ENCODE measurements around the gene CAMTA1.

The CAMTA1 gene

DNA sequence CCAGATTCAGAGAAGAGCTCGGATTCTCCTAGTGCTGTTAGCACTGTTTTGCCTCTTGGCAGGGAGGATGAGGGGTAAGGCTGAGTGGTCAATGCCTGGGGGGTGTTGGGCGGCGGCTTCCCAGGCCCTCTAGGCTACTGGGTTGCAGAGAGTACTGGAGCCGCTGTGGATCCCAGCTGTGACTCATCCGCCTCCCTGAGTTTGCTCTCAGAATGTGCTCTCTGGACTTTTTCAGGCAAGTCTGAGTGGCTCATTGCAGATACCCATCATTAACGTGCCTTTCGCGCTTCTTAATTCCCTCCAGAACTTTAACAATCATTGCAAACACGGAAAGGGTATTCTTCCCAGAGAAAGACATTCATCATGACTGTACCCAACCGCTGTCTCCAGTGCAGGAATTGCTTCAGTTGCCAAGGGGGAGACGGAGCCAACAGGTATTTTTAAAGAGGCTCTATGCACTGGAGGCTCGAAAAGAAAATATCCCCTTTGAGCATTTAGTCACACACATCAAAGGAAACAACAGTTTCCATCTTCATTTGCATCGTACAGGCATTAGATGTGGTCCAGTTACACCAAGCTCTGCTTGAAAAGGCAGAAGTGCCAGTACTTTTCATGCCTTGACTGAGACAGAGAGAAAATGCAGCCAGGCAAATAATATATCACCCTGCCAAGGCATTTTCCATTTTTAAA, 14.4 kb upstream of the CAMTA1 start:
- H3K4me3 ChIP-seq (ENCODE audit: control insufficient read depth, low read depth, low read length): no peak overlapping the region
- no peak for DNase-seq (ENCODE audit: low read depth)
- TF ChIP-seq, protein P1, sequence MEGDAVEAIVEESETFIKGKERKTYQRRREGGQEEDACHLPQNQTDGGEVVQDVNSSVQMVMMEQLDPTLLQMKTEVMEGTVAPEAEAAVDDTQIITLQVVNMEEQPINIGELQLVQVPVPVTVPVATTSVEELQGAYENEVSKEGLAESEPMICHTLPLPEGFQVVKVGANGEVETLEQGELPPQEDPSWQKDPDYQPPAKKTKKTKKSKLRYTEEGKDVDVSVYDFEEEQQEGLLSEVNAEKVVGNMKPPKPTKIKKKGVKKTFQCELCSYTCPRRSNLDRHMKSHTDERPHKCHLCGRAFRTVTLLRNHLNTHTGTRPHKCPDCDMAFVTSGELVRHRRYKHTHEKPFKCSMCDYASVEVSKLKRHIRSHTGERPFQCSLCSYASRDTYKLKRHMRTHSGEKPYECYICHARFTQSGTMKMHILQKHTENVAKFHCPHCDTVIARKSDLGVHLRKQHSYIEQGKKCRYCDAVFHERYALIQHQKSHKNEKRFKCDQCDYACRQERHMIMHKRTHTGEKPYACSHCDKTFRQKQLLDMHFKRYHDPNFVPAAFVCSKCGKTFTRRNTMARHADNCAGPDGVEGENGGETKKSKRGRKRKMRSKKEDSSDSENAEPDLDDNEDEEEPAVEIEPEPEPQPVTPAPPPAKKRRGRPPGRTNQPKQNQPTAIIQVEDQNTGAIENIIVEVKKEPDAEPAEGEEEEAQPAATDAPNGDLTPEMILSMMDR (IDR thresholded peaks at IDR 0.05; ENCODE audit: control insufficient read depth, insufficient read depth, low read depth, low read length, missing control alignments): no peak

DNA sequence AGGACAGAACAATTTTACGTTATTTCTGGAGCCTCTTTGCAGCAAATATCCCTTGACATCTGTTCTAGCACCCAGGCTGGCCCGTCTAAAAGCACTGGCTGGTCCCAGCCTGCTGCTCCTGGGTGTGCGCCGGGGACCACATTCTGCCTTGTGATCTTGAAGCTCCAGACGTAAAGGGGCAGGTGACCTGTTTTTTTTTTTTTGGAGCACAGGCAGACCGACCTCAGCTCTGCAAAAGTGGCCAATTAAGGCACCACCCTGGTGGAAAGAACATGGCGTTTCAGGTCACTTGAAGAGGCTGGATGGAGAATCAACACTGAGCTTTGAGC, 13.8 kb upstream of the CAMTA1 start:
- no peak for DNase-seq (ENCODE audit: low read depth)
- TF ChIP-seq, protein P1 (IDR thresholded peaks at IDR 0.05; ENCODE audit: control insufficient read depth, insufficient read depth, low read depth, low read length, missing control alignments): no peak
- no peak overlapping the region for H3K4me3 ChIP-seq (ENCODE audit: control insufficient read depth, low read depth, low read length)

DNA sequence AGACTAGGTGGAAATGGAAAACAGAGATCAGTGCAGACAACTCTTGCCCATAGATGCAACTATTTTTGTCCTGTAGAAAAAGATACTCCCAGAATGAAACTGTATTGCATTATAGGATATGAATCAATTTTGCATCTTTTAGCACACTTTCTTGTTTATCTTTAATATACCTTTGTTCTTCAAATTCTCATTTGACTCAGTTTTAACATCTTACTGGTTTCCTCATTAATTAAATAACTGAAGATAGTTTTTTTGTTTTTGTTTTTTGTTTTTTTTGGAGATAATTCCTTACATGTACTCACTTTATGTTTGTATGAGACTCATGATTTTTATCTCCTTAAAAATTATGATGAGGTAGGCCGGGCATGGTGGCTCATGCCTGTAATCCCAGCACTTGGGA, 10.9 kb upstream of the CAMTA1 start:
- DNase-seq (ENCODE audit: low read depth): no peak

DNA sequence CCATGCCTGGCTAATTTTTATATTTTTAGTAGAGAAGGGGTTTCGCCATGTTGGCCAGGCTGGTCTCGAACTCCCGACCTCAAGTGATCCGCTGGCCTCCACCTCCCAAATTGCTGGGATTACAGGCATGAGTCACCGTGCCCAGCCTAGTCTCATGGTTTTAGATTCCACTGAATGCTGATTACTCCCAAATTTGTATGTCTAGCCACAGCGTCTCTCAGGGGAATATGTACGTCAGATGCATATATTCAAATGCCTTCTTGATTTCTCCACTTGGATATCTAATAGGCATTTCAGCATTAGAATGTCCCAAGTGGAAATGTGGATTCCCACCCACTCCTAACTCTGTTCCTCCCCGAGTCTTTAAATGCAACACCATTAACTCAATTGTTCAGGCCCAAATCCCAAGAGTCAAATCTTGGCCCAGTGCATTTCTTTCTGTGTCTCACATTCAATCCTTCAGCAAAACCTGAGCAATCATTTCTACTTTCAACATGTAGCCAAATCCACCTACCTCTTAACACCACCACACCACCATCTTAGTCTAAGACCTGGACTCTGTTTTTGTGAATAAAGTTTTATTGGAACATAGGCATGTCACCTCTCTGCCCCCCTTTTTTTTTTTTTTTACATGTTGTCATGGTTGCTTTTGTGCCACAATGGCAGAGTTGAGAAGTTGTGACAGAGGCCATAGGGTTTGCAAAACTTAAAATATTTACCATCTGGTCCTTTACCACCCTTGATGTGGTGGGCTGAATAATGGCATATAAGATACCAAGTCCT, 9.8 kb upstream of the CAMTA1 start:
- no peak overlapping the region for H3K4me3 ChIP-seq (ENCODE audit: control insufficient read depth, low read depth, low read length)
- TF ChIP-seq, protein P1 (IDR thresholded peaks at IDR 0.05; ENCODE audit: control insufficient read depth, insufficient read depth, low read depth, low read length, missing control alignments): no peak
- no peak for DNase-seq (ENCODE audit: low read depth)

More for the DNA sequence above, 10.9 kb upstream of the CAMTA1 start:
- H3K4me3 ChIP-seq (ENCODE audit: control insufficient read depth, low read depth, low read length): no peak overlapping the region
- TF ChIP-seq, protein P1 (IDR thresholded peaks at IDR 0.05; ENCODE audit: control insufficient read depth, insufficient read depth, low read depth, low read length, missing control alignments): no peak

DNA sequence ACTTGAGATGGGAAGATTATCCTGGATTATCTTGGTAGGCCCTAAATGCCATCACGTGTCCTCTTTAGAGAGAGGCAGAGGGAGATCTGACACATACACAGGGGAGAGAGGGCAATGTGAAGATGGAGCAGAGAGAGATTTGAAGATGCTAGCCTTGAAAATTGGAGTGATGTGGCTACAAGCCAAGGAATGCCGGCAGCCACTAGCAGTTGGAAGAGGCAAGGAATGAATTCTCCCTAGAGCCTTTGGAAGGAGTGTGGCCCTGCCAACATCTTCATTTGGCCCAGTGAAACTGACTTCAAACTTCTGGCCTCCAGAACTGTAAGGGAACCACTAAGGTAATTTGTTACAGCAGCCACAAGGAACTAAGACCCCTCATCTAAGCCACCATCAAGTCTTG, 8.9 kb upstream of the CAMTA1 start:
- H3K4me3 ChIP-seq (ENCODE audit: control insufficient read depth, low read depth, low read length): no peak overlapping the region
- TF ChIP-seq, protein P1 (IDR thresholded peaks at IDR 0.05; ENCODE audit: control insufficient read depth, insufficient read depth, low read depth, low read length, missing control alignments): no peak

DNA sequence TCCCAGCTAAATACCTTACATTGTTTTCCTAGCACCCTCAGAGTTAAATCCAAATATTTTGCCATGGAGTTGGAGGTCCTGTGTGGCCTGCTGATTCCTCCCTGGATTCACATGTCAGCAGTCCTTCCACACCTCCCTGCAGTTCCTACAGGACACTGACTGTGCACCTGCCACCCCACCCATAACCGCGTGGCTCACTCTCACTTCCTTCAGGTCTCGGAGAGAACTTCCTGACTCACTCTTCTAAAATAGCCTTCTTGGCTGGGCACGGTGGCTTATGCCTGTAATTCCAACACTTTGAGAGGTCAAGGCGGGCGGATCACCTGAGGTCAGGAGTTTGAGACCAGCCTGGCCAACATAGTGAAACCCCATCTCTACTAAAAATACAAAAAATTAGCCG, 8.4 kb upstream of the CAMTA1 start:
- DNase-seq (ENCODE audit: low read depth): no peak
- TF ChIP-seq, protein P1 (IDR thresholded peaks at IDR 0.05; ENCODE audit: control insufficient read depth, insufficient read depth, low read depth, low read length, missing control alignments): no peak
- H3K4me3 ChIP-seq (ENCODE audit: control insufficient read depth, low read depth, low read length): no peak overlapping the region

More for the DNA sequence above, 8.9 kb upstream of the CAMTA1 start:
- no peak for DNase-seq (ENCODE audit: low read depth)

Data from AG09309 (cell line).